GM13977 (cell line): Measurements from ENCODE around the gene OSBPL7.
A peak's percentile ranks its signal among the peaks of the same experiment; 100 is the strongest.

Experiments used
- DNase-seq: peaks from one replicate; pipeline ENCODE4 v3.0.0; 2012; ENCODE audit warnings: low spot score
- in situ Hi-C: fragments of 300-500 bp; cut with MboI; formaldehyde crosslinking; loops from one replicate; pipeline ENCODE4 v1.12.0; 2022; ENCODE audit warnings: low sequenced_read_pairs, low pct_unique_long_range_greater_than_20kb, mixed read lengths, inconsistent platforms; ENCODE audit not compliant: unreplicated experiment
- TF ChIP-seq, protein P1 (sequence below): IDR thresholded peaks from 2 replicates; pipeline ENCODE4 v1.5.1; 2012; ENCODE audit warnings: mild to moderate bottlenecking, control low read depth; ENCODE audit not compliant: insufficient read depth; ENCODE audit errors: extremely low read depth, missing control alignments

The OSBPL7 gene

DNA sequence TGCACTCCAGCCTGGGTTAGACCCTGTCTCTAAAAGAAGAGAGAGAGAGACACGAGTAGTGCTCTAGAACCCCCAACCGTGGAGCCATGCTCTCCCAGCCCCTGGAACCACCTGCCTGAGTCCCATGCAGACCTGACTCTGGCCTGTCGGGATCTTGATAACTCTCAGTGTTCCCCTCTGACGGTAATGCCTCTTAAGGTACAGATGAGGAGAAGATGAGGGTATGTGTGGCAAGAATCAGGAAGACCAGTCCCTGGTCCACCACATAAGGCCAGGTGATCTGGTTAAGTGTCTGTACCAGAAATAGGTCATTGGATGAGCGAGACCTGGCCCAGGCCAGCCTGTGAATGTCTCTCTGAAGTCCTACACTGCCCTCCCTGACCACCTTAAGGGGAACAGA is 18.4 kb downstream of the OSBPL7 start:
- TF ChIP-seq, protein P1, sequence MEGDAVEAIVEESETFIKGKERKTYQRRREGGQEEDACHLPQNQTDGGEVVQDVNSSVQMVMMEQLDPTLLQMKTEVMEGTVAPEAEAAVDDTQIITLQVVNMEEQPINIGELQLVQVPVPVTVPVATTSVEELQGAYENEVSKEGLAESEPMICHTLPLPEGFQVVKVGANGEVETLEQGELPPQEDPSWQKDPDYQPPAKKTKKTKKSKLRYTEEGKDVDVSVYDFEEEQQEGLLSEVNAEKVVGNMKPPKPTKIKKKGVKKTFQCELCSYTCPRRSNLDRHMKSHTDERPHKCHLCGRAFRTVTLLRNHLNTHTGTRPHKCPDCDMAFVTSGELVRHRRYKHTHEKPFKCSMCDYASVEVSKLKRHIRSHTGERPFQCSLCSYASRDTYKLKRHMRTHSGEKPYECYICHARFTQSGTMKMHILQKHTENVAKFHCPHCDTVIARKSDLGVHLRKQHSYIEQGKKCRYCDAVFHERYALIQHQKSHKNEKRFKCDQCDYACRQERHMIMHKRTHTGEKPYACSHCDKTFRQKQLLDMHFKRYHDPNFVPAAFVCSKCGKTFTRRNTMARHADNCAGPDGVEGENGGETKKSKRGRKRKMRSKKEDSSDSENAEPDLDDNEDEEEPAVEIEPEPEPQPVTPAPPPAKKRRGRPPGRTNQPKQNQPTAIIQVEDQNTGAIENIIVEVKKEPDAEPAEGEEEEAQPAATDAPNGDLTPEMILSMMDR, result no peak
- in situ Hi-C loops, result no loop called here
- DNase-seq, result no peak

DNA sequence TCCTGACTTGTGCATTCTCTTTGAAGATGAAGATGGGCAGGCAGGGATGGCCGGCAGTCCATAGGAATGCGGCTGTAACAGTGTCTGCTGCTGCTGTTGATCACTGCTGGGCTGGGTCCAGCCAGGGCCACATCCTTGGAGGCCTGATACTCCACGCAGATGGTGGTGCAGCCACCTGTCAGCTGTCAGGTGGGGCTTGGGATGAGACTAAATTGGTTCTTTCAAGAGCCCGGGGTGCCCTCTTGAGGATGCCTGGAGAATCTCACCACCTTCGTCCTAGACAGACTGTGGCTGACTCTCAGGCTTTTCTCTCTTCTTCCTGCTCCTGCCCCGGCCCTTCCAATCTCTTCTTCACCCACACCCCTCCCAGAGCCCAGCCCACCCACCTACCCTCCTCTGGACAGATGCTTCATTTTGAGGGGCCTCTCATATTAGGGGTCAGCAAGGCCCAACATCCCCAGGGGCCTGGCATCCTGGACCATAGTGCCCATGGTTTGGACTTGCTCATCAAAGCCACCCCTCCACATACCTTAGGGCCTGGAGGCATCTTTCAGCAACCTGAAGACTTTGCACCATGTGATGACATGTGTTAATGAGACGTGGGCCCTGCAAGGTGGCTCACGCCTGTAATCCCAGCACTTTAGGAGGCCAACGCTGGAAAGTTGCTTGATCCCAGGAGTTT is 19.1 kb downstream of the OSBPL7 start:
- peak; percentile 86 for DNase-seq
- in situ Hi-C loops, result no loop called here
- TF ChIP-seq, protein P1, result peak; percentile 70

DNA sequence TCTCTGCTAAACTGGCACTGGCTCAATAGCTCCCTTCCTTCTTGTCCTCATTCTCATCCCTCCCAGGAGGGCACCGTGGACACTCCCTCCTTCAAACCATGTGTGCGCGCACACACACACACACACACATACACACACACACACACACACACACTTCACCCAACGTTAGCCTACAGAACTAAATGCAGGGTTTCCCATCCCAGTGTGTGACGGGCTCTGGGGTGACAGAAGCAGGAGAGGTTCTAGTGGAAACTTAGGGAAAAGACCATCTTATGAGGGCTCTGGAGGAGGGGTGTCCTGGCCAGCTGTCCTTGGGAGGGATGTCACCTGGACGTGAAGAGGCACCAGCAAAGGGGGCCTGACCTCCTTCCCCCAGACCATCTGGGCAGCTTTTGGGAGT is 19.7 kb downstream of the OSBPL7 start:
- no peak for DNase-seq
- TF ChIP-seq, protein P1, result no peak
- in situ Hi-C loops, result no loop called here

DNA sequence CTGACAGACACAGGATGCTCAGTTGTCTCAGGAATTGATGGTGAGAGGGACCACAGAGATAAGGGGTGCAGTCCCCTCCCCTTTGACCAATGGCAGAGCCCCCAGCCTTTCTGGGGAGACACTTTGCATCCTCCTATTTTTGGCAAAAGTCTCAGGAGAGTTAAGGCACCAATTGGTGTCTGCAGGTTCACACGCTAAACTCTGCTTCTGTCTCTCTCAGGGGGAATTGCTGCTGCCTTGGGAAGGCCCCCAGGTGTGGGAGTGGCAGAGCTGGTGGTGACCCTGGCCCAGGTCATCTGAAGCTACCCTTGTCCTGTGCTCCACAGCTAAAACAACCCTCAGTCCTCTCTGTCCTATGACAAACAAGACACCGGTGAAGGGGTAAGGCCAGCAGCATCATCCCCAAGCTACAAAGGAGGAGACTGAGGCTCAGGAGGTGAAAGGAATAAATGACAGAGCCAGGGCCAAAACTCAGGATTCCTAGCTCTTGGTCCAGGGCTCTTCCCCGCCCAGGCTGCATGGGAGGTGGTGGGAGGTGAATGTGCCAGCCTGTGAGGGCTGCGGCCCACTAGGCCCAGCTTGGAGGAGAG is 20.3 kb downstream of the OSBPL7 start:
- in situ Hi-C loops, result no loop called here
- TF ChIP-seq, protein P1, result no peak
- DNase-seq, result no peak

DNA sequence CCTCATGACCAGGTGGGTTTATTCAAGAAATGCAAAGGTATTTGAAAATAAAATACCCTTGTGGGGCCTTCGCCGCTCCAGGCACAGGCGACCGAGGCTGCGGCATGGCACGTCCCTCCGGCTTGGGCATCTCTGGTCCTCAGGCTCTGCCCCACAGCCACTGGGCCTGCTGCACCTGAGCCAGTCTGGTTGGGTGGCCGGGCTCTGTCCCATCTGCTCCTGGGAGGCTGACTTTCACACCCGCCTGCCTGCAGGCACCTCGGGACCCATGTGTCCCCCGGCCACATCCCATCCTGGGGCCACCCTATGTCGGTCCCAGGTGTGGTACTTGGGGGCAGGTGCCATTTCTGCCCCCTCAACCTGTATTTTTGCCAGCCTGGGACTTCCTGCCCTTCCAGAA is 20.9 kb downstream of the OSBPL7 start:
- in situ Hi-C loops, result no loop called here
- TF ChIP-seq, protein P1, result no peak

DNA sequence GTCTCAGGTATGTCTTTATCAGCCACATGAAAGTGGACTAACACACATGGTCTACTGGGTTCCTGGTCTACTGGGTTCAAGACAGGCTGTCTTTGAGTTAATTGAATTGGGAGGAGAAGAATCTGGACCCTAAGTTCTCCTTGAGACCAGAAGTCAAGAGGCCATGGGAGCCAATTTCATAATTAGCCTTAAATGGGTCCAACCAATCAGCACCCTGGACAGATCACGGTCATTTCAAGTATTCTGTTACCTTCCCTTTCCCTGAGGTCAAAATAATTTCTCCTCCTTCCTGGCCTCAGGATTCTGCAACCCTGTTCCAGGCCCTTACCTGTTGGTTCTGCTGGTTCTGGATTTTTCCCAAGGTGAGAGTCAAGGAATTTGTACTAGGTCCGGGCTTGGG is 23.8 kb downstream of the OSBPL7 start:
- DNase-seq, result no peak
- in situ Hi-C loops, result no loop called here
- TF ChIP-seq, protein P1, result no peak

More for the DNA sequence above, 20.9 kb downstream of the OSBPL7 start:
- no peak for DNase-seq

DNA sequence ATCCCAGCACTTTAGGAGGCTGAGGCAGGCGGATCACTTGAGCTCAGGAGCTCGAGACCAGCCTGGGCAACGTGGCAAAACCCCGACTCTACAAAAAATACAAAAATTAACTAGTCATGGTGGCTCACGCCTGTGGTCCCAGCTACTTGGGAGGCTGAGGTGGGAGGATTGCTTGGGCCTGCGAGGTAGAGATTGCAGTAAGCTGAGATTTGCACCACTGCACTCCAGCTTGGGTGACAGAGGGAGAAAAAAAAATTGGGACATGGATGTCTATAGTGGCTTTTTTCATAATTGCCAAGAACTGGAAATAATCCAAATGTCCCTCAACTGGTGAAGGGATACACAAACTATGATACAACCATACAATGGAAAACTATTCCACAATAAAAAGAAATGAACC is 28.6 kb downstream of the OSBPL7 start:
- TF ChIP-seq, protein P1, result no peak
- DNase-seq, result no peak
- in situ Hi-C loops, result no loop called here
